ENCODE data around the gene SORCS2.

Gene SORCS2

GRCh38 chr4:7192252-7193029, at the start of gene SORCS2:
SORCS2 (plus strand) TSS chr4:7192538.
- DNase-seq (ENCODE audit: low read depth in 2 of 2) = peak; percentile 36 to 37

GRCh38 chr4:7144374-7145290, 47.7 kb upstream of the SORCS2 start:
- DNase-seq (ENCODE audit: low read depth in 2 of 2) = no peak

GRCh38 chr4:7145291-7145934, 46.9 kb upstream of the SORCS2 start:
- no peak for DNase-seq (ENCODE audit: low read depth in 2 of 2)

- DNase-seq (ENCODE audit: low read depth in 2 of 2) = no peak
Observed at GRCh38 chr4:7146059-7146785, 46.1 kb upstream of the SORCS2 start.

- DNase-seq (ENCODE audit: low read depth in 2 of 2) = no peak
Observed at GRCh38 chr4:7146786-7147115, 45.6 kb upstream of the SORCS2 start.

GRCh38 chr4:7147261-7147660, 45.1 kb upstream of the SORCS2 start:
- no peak for DNase-seq (ENCODE audit: low read depth in 2 of 2)

- no peak for DNase-seq (ENCODE audit: low read depth in 2 of 2)
Observed at GRCh38 chr4:7147661-7148310, 44.6 kb upstream of the SORCS2 start.

- no peak for DNase-seq (ENCODE audit: low read depth in 2 of 2)
Observed at GRCh38 chr4:7148337-7148736, 44.0 kb upstream of the SORCS2 start.

GRCh38 chr4:7150036-7150635, 42.2 kb upstream of the SORCS2 start:
- no peak for DNase-seq (ENCODE audit: low read depth in 2 of 2)

- DNase-seq (ENCODE audit: low read depth in 2 of 2) = no peak
Observed at GRCh38 chr4:7151668-7152227, 40.6 kb upstream of the SORCS2 start.

GRCh38 chr4:7153711-7154110, 38.6 kb upstream of the SORCS2 start:
- no peak for DNase-seq (ENCODE audit: low read depth in 2 of 2)

GRCh38 chr4:7154351-7154981, 37.9 kb upstream of the SORCS2 start:
- DNase-seq (ENCODE audit: low read depth in 2 of 2) = no peak

- DNase-seq (ENCODE audit: low read depth in 2 of 2) = no peak
Observed at GRCh38 chr4:7155590-7156071, 36.7 kb upstream of the SORCS2 start.

- no peak for DNase-seq (ENCODE audit: low read depth in 2 of 2)
Observed at GRCh38 chr4:7156328-7156727, 36.0 kb upstream of the SORCS2 start.

GRCh38 chr4:7156761-7157488, 35.4 kb upstream of the SORCS2 start:
- DNase-seq (ENCODE audit: low read depth in 2 of 2) = no peak

GRCh38 chr4:7157666-7158065, 34.7 kb upstream of the SORCS2 start:
- DNase-seq (ENCODE audit: low read depth in 2 of 2) = no peak

GRCh38 chr4:7158081-7158750, 34.1 kb upstream of the SORCS2 start:
- no peak for DNase-seq (ENCODE audit: low read depth in 2 of 2)

GRCh38 chr4:7158991-7159390, 33.3 kb upstream of the SORCS2 start:
- no peak for DNase-seq (ENCODE audit: low read depth in 2 of 2)

GRCh38 chr4:7159923-7160322, 32.4 kb upstream of the SORCS2 start:
- DNase-seq (ENCODE audit: low read depth in 2 of 2) = no peak

Data from stimulated activated CD8-positive, alpha-beta memory T cell treated with anti-CD3 and anti-CD28 coated beads, Interleukin-2, amount 100 ng/mL, for 48 hours (primary cell).